ENCODE results near the gene NAALADL2.
"Not testable (repeated sequence)": the region's sequence is repeated elsewhere in the genome, so short reads cannot be mapped to it uniquely, and the experiment has no call there.

Gene NAALADL2

DNA sequence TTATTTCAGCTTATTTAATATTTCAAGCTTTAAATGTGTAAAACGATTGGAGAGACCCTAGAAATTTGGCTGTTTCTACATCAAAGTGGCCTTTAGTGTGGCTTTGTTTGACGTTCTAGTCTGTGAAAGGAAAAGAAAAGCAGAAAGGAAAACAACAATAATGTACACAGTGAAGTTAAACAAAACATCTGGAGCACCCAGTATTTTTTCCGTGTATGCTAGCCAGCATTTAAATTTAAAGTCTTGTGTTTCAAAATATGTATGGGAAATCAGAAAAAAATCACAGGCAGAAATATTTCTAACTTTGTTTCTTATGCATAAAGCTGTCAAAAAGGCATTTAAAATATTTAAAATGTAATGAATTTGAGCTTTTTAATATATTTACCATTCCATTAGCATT is 218.1 kb downstream of the NAALADL2 start:
- no peak for DNase-seq

GRCh38 chr3:175082631-175083030 is 223.5 kb downstream of the NAALADL2 start:
- DNase-seq = no peak

DNA sequence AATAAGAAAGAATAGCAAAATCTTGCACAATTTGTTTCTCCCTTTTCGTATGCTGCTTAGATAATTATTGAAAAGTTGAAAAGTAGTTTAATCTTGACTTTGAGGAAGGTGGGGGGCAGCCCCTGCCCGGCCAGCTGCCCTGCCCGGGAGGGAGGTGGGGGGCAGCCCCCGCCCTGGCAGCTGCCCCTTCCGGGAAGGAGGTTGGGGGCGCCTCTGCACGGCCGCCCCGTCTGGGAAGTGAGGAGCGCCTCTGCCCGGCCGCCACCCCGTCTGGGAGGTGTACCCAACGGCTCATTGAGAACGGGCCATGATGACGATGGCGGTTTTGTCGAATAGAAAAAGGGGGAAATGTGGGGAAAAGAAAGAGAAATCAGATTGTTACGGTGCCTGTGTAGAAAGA is 228.0 kb downstream of the NAALADL2 start:
- DNase-seq = not testable (repeated sequence)

- DNase-seq = no peak
Measured at GRCh38 chr3:175088766-175089380, 229.7 kb downstream of the NAALADL2 start.

GRCh38 chr3:175091426-175092114 is 232.4 kb downstream of the NAALADL2 start:
- DNase-seq = no peak

DNA sequence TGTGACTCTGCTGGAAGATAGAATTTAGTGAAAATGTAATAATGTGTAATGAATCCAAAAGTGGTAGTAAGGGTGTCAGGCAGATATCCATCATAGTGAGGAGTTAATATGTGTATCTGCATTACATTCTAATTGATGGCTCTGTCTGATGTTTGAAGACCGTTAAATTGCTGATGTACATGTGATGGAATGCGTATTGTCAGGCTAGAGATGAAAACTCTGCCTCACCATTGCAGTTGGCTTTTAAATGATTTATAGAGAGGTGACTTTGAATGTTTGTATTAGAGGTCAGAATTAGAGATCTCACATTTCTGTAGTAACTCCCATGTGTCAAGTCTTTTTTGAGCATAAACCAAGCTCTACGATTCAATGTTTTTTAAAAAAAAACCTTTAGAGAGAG is 234.6 kb downstream of the NAALADL2 start:
- no peak for DNase-seq

GRCh38 chr3:175094344-175094743 is 235.2 kb downstream of the NAALADL2 start:
- no peak for DNase-seq

DNA sequence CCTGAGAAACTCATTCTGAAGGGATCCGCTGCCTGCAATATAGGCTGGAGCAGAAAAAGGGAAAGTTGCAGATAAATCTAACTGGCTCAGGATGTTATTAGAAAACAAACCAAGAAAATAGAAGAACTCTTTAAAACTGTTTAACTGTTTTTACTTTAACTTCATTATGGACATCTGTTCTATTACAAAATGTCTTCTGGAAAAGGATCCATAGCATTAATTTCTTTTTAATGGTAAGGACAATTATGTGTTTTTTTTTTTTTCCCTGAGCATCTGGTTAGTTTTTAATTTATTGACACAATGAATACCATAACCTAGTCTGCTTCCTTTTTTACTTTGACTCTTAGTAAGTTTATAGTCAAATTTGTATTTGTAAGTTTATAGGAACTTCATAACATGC is 239.5 kb downstream of the NAALADL2 start:
- DNase-seq = no peak

- no peak for DNase-seq
Measured at GRCh38 chr3:175102161-175102560, 243.0 kb downstream of the NAALADL2 start.

DNA sequence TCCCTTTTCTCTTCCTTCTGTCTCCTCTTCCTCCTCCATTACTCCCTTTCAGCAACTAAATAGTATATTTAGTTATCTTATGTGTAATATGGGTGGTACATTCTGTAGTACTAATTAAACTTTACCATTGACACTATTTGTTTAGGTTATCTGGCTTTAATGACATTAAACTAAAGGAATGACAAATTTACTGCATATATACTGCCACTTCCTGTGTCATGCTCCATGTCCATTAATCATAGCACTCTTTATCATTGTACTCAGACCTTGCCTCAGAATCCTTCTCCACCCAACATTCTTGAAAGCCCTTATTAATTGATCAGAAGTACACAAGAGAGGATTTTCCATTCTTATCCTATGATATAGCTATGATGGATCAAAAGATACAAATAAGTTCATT is 244.2 kb downstream of the NAALADL2 start:
- no peak for DNase-seq

- no peak for DNase-seq
Measured at GRCh38 chr3:175105066-175105465, 245.9 kb downstream of the NAALADL2 start.

- no peak for DNase-seq
Measured at GRCh38 chr3:175107231-175107630, 248.1 kb downstream of the NAALADL2 start.

- DNase-seq = no peak
Measured at GRCh38 chr3:175107995-175108394, 248.9 kb downstream of the NAALADL2 start.

DNA sequence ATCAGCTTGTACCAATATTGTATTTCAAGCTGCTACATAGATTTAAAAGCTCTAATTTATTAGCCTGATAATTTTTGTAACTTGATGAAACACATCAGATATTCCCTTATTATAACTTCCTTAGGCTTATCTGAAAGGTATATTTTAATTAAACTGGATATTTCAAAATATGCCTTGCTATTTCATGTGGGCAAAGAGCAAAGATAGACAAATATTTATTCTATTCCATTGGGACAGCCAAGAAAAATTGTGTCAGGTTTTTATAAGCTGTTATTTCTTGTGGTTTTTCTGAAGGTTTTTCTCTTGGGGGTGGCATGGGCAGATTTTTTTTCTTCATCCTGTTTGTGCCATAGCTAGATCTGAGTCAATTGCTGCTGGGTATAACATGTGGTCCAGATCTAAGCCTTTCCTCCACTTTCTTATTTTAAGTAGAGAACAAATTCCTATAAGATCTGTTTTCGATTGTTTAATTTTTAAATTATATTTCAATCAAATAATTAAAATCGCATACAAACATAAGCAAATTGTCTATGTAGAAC is 249.5 kb downstream of the NAALADL2 start:
- no peak for DNase-seq

DNA sequence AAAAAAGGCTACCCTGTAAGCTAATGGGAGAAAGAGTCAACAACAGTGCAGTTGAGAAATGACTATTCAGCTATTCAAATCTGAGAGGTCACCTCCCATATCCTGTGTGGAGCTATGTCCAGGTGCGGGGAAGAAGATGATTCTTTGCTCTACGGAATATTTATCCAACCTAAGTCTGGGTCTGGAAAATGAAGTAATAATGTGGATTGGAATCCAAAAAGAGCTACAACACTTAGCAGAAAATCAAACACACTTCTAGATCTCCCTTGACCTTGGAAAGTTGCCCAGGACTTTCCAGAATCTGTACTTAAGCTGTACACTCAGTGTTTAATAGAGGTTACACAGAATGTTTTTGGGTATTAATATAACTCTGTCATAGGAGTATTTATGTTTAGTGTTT is 251.9 kb downstream of the NAALADL2 start:
- DNase-seq = no peak

- no peak for DNase-seq
Measured at GRCh38 chr3:175118382-175118941, 259.3 kb downstream of the NAALADL2 start.

DNA sequence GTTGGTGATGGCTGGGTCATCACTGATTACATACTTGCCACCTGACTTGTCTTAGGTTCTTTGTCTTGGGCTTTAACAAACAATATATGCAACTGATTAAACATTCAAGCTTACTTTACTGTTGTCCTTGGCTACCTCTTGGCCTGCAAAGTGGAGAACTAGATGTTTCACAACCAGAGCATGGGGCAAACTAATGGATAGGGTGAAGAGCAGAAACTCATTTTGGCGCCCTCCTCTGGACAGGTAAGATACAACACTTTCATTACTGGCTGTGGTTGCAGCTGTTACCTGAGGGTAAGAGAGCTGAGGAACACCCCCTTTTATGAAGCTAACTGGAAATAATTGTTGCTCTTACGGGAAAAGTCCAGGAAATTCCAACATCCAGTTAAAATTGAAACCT is 262.1 kb downstream of the NAALADL2 start:
- no peak for DNase-seq

DNA sequence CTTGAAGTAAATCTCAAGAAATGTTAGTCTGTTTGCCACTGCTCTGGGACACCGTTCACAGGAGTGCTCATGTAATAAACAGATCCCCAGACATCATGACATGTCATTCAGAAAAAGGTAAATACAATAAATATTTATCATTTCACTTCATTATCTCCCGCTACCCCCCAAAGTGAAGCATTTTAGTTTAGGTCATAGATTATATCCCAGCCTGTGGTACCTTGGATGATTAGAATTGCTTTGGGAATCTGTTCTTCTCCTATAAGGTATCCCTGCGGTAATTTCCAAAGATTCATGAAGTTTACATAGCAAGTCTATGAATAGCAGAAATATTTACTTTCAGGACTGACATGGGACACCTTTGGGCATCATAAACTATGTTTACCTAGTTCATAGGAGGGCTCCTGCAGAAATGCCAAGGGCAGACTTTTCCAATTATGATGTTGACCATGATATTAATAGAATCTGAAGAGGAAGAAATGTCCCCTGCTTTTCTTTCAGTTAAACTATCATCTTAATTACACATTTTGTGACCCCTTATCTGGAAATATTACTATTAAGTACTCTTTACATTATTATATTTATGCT is 268.0 kb downstream of the NAALADL2 start:
- no peak for DNase-seq

DNA sequence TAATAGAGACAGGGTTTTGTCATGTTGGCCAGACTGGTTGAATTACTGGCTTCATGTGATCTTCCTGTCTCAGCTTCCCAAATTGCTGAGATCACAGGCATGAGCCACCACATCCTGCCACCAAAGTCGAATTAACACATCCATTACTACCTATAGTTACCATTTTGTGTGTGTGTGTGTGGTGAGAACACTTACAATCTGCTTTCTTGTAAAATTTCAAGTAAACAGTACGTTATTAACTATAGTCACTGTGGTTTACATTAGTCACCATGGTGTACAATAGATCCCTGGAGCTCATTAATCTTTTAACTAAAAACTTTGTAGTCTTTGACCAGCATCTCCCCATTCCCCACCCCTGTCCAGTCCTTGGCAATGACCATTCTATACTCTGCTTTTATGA is 270.0 kb downstream of the NAALADL2 start:
- no peak for DNase-seq

DNA sequence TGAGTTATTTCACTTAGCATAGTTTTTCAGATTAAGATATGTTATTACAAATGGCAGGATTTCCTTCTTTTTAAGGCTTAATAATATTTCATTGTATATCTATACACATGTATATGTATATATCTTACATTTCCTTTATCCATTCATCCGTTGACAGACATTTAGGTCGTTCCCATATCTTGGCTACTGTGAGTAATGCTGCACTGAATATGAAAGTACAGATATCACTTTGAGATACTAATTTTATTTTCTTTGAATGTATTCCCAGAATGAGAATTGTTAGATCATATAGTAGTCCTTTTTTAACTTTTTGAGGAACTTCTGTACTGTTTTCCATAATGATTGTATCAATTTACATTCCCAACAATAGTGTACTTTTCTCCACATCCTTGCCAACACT is 270.4 kb downstream of the NAALADL2 start:
- no peak for DNase-seq

DNA sequence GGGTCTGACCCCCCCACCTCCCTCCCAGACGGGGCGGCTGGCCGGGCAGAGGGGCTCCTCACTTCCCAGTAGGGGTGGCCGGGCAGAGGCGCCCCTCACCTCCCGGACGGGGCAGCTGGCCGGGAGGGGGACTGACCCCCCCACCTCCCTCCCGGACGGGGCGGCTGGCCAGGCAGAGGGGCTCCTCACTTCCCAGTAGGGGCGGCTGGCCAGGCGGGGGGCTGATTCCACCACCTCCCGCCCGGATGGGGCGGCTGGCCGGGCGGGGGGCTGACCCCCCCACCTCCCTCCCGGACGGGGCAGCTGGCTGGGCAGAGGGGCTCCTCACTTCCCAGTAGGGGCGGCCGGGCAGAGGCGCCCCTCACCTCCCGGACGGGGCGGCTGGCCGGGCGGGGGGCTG is 272.7 kb downstream of the NAALADL2 start:
- DNase-seq = not testable (repeated sequence)

DNA sequence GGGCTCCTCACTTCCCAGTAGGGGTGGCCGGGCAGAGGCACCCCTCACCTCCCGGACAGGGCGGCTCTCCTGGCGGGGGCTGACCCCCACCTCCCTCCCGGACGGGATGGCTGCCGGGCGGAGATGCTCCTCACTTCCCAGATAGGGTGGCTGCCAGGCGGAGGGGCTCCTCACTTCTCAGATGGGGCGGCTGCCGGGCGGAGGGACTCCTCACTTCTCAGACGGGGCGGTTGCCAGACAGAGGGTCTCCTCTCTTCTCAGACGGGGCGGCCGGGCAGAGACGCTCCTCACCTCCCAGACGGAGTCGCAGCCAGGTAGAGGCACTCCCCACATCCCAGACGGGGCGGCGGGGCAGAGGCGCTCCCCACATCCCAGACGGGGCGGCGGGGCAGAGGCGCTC is 273.6 kb downstream of the NAALADL2 start:
- DNase-seq = not testable (repeated sequence)

DNA sequence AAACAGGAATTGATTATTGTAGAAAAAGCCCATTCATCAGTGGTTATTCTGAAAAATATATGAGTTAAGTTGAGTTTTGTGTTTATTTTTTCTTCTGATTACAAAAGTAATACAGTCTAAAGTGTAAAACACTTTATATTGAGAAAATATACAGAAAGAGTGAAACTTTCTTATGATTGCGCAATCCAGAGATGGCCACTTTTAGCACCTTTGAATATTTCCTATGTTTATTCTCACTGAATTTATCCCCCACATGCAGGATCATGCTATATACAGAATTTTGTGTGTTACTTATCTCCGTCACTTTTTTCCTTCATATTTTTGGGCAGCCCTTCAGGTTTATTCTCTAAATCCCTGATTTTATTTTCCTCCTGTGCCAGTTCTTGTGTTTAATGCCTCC is 285.2 kb downstream of the NAALADL2 start:
- DNase-seq = no peak

- peak; percentile 6 for DNase-seq
Measured at GRCh38 chr3:175146258-175146657, 287.1 kb downstream of the NAALADL2 start.
